H9 (cell line): ENCODE results near the gene CALY. TPM values are rescaled to one million over a fixed set of nuclear protein-coding genes. Genes with fewer than 3 reads are reported as not detected.

Experiments used
- DNase-seq: peaks from one replicate; pipeline ENCODE4 v3.0.0-alpha.2; 2017
- H2AFZ ChIP-seq: one replicate; pipeline ENCODE4 v1.6.1; 2013; ENCODE audit warnings: mild to moderate bottlenecking, low read length, control low read depth, moderate library complexity
- H2AK5ac ChIP-seq: 2 replicates; pipeline ENCODE4 v1.6.1; 2013; ENCODE audit warnings: low read length, control low read depth, mixed read lengths; ENCODE audit not compliant: insufficient read length
- H2BK120ac ChIP-seq: one replicate; pipeline ENCODE4 v1.6.1; 2013; ENCODE audit warnings: low read depth, mild to moderate bottlenecking, low read length, control low read depth, inconsistent platforms; ENCODE audit not compliant: poor library complexity, severe bottlenecking
- H2BK12ac ChIP-seq: 2 replicates; pipeline ENCODE4 v1.6.1; 2013; ENCODE audit warnings: low read length, control low read depth, mixed read lengths, low read depth; ENCODE audit not compliant: insufficient read length
- H2BK15ac ChIP-seq: 2 replicates; pipeline ENCODE4 v1.6.1; 2013; ENCODE audit warnings: low read depth, low read length, control low read depth
- H2BK20ac ChIP-seq: one replicate; pipeline ENCODE4 v1.6.1; 2013; ENCODE audit warnings: low read depth, mild to moderate bottlenecking, low read length, control low read depth, inconsistent platforms; ENCODE audit not compliant: poor library complexity, severe bottlenecking
- H2BK5ac ChIP-seq: 2 replicates; pipeline ENCODE4 v1.6.1; 2013; ENCODE audit warnings: low read length, control low read depth, mixed read lengths; ENCODE audit not compliant: insufficient read length
- H3K14ac ChIP-seq: 2 replicates; pipeline ENCODE4 v1.6.1; 2013; ENCODE audit warnings: low read length, control low read depth; ENCODE audit not compliant: insufficient read depth
- H3K18ac ChIP-seq: 2 replicates; pipeline ENCODE4 v1.6.1; 2013; ENCODE audit warnings: low read depth, mild to moderate bottlenecking, mixed read lengths, low read length, control low read depth; ENCODE audit not compliant: insufficient read length
- H3K23ac ChIP-seq: 2 replicates; pipeline ENCODE4 v1.6.1; 2013; ENCODE audit warnings: low read length, control low read depth, mixed read lengths, low read depth; ENCODE audit not compliant: insufficient read length
- H3K23me2 ChIP-seq: 2 replicates; pipeline ENCODE4 v1.6.1; 2013; ENCODE audit warnings: low read depth, mild to moderate bottlenecking, mixed read lengths, low read length, control low read depth; ENCODE audit not compliant: insufficient read length, poor library complexity, severe bottlenecking
- H3K27ac ChIP-seq: 2 replicates; pipeline ENCODE4 v1.5.1; 2013; ENCODE audit warnings: low read length, control low read depth, mixed read lengths, low read depth; ENCODE audit not compliant: insufficient read length
- H3K27me3 ChIP-seq: 2 replicates; pipeline ENCODE4 v1.6.1; 2013; ENCODE audit warnings: low read length, control low read depth, inconsistent platforms; ENCODE audit not compliant: insufficient read depth
- H3K4ac ChIP-seq: 2 replicates; pipeline ENCODE4 v1.6.1; 2013; ENCODE audit warnings: low read depth, mild to moderate bottlenecking, control low read depth, inconsistent platforms, low read length, moderate library complexity
- H3K4me1 ChIP-seq: 2 replicates; pipeline ENCODE4 v1.6.1; 2013; ENCODE audit warnings: low read length, control low read depth, inconsistent platforms; ENCODE audit not compliant: insufficient read depth
- H3K4me2 ChIP-seq: 2 replicates; pipeline ENCODE4 v1.6.1; 2013; ENCODE audit warnings: low read length, control low read depth, mixed read lengths; ENCODE audit not compliant: insufficient read length, insufficient read depth
- H3K56ac ChIP-seq: 2 replicates; pipeline ENCODE4 v1.6.1; 2013; ENCODE audit warnings: low read depth, mild to moderate bottlenecking, mixed read lengths, low read length, control low read depth; ENCODE audit not compliant: insufficient read length
- H3K79me1 ChIP-seq: 2 replicates; pipeline ENCODE4 v1.6.1; 2013; ENCODE audit warnings: low read depth, mild to moderate bottlenecking, moderate library complexity, low read length, control low read depth, inconsistent platforms; ENCODE audit not compliant: insufficient read depth, poor library complexity, severe bottlenecking
- H3K79me2 ChIP-seq: 2 replicates; pipeline ENCODE4 v1.6.1; 2013; ENCODE audit warnings: low read length, control low read depth, inconsistent platforms; ENCODE audit not compliant: insufficient read depth
- H3K9ac ChIP-seq: 2 replicates; pipeline ENCODE4 v1.6.1; 2013; ENCODE audit warnings: low read length, control low read depth, mixed read lengths; ENCODE audit not compliant: insufficient read length; ENCODE audit errors: extremely low read depth
- H3K9me3 ChIP-seq: one replicate; pipeline ENCODE4 v1.6.1; 2013; ENCODE audit warnings: low read depth, low read length, inconsistent platforms; ENCODE audit not compliant: control insufficient read depth
- H3T11ph ChIP-seq: one replicate; pipeline ENCODE4 v1.6.1; 2013; ENCODE audit warnings: mild to moderate bottlenecking, low read length, control low read depth, inconsistent platforms
- H4K20me1 ChIP-seq: one replicate; pipeline ENCODE4 v1.6.1; 2013; ENCODE audit not compliant: control insufficient read depth, insufficient read length, insufficient read depth
- H4K5ac ChIP-seq: 2 replicates; pipeline ENCODE4 v1.6.1; 2013; ENCODE audit warnings: low read depth, mild to moderate bottlenecking, mixed read lengths, low read length, control low read depth; ENCODE audit not compliant: insufficient read length
- H4K8ac ChIP-seq: replicated peaks from 2 replicates; pipeline ENCODE4 v1.6.1; 2013; ENCODE audit warnings: low read length, control low read depth, mixed read lengths, low read depth; ENCODE audit not compliant: insufficient read length
- H4K91ac ChIP-seq: 2 replicates; pipeline ENCODE4 v1.6.1; 2013; ENCODE audit warnings: low read depth, mild to moderate bottlenecking, moderate library complexity, mixed read lengths, low read length, control low read depth; ENCODE audit not compliant: insufficient read length
- H3K27ac Mint-ChIP-seq, 3 experiments: 2 replicates in 2 of 3; 3 replicates in 1 of 3; pipeline ENCODE4 v1.8.0; 2020 to 2021; ENCODE audit warnings: mixed read lengths in 3 of 3, mild to moderate bottlenecking in 1 of 3, moderate library complexity in 1 of 3
- H3K27me3 Mint-ChIP-seq: 2 replicates; pipeline ENCODE4 v1.8.0; 2021; ENCODE audit warnings: low read depth, mild to moderate bottlenecking, moderate library complexity, mixed read lengths
- H3K36me3 Mint-ChIP-seq, 3 experiments: 2 replicates in 2 of 3; 3 replicates in 1 of 3; pipeline ENCODE4 v1.8.0; 2020 to 2021; ENCODE audit warnings: low read depth in 3 of 3, mixed read lengths in 3 of 3; ENCODE audit not compliant: insufficient read depth in 1 of 3
- H3K4me1 Mint-ChIP-seq, 2 experiments: 2 replicates each; pipeline ENCODE4 v1.8.0; 2020; ENCODE audit warnings: mixed read lengths in 2 of 2
- H3K4me3 Mint-ChIP-seq, 2 experiments: 2 replicates in 1 of 2; 3 replicates in 1 of 2; pipeline ENCODE4 v1.8.0; 2020 to 2021; ENCODE audit warnings: mild to moderate bottlenecking in 2 of 2, mixed read lengths in 2 of 2, moderate library complexity in 1 of 2
- H3K9me3 Mint-ChIP-seq, 2 experiments: 2 replicates in 1 of 2; 3 replicates in 1 of 2; pipeline ENCODE4 v1.8.0; 2020; ENCODE audit warnings: mild to moderate bottlenecking in 2 of 2, mixed read lengths in 2 of 2, moderate library complexity in 1 of 2
- WGBS: extraction: QIAGEN DNeasy Blood & Tissue Kit; methylation state at CpG from one replicate; pipeline ENCODE4 v1.1.7; 2013; ENCODE audit warnings: missing lambda C conversion rate, low lambda C conversion rate, mixed read lengths; ENCODE audit not compliant: insufficient read length; ENCODE audit errors: extremely low coverage; 5-methylcytosine and 5-hydroxymethylcytosine counted together
- total RNA-seq: library from RNA; stranded (reverse); gene quantifications from 2 replicates; pipeline ENCODE4 v1.2.1, GENCODE V29; 2021
- TF ChIP-seq, protein P1 (sequence below): fragments of 200-600 bp; sonication (generic); conservative IDR thresholded peaks from 3 replicates; pipeline ENCODE4 v1.8.0; 2021; ENCODE audit warnings: antibody characterized with exemption, mild to moderate bottlenecking

CALY gene
- total RNA-seq, 1 experiment from 2014 or later = 2.9 TPM

DNA sequence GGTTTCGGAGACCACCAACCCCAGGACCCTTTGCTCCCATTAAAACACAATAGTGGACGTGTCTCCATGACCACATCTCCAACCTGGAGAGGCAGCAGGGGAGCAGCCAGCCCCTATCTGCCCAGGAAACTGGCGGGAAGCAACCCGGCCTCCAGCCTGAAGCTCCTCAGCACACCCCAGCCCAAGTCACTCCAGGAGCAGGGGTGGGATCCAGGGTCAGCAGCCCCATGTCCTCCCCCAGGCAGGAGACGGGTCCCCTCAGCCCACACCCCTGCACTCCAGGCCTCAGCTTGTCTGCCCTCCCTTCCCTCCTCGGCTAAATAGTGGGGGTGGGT, 60.6 kb downstream of the CALY start:
- WGBS = no CpG with 5 or more reads among the region's 6 CpGs
- Histone ChIP-seq H2BK20ac (no peak overlapping the region), H2BK15ac (no peak overlapping the region), H3K18ac (no peak overlapping the region), H3K27me3 (no peaks in the 10 kb centered on the region; the same call in 1 of the 2 replicates), H2BK5ac (no peak overlapping the region), H4K91ac (no peak overlapping the region), H2BK12ac (no peak overlapping the region), H3K4me2 (peak overlapping the region; percentile 37), H4K5ac (no peak overlapping the region), H2AK5ac (no peak overlapping the region), H4K8ac (no peak overlapping the region), H3K23ac (no peak overlapping the region), H3T11ph (no peak overlapping the region), H3K4ac (no peak overlapping the region), H2BK120ac (no peak overlapping the region), H3K9ac (no peak overlapping the region), H3K27ac (no peak overlapping the region), H3K79me1 (no peaks in the 10 kb centered on the region), H4K20me1 (no peaks in the 10 kb centered on the region), H2AFZ (no peak overlapping the region), H3K4me1 (no peaks in the 10 kb centered on the region), H3K56ac (no peak overlapping the region), H3K14ac (no peak overlapping the region), H3K9me3 (no peaks in the 10 kb centered on the region), H3K79me2 (no peaks in the 10 kb centered on the region), H3K23me2 (peaks cover 7% of the 10 kb centered on the region)
- Mint-ChIP-seq H3K4me1 (peaks cover 3 to 7% of the 10 kb centered on the region in 2 experiments; a peak in 3 of 4 replicates), H3K27me3 (peaks cover 11% of the 10 kb centered on the region), H3K27ac (no peak overlapping the region), H3K36me3 (peaks cover 0 to 11% (median 0%) of the 10 kb centered on the region in 3 experiments; a peak in 2 of 7 replicates), H3K4me3 (peak overlapping the region; percentile 48 to 67), H3K9me3 (no peaks in the 10 kb centered on the region)
- no peak for DNase-seq
- TF ChIP-seq, protein P1, sequence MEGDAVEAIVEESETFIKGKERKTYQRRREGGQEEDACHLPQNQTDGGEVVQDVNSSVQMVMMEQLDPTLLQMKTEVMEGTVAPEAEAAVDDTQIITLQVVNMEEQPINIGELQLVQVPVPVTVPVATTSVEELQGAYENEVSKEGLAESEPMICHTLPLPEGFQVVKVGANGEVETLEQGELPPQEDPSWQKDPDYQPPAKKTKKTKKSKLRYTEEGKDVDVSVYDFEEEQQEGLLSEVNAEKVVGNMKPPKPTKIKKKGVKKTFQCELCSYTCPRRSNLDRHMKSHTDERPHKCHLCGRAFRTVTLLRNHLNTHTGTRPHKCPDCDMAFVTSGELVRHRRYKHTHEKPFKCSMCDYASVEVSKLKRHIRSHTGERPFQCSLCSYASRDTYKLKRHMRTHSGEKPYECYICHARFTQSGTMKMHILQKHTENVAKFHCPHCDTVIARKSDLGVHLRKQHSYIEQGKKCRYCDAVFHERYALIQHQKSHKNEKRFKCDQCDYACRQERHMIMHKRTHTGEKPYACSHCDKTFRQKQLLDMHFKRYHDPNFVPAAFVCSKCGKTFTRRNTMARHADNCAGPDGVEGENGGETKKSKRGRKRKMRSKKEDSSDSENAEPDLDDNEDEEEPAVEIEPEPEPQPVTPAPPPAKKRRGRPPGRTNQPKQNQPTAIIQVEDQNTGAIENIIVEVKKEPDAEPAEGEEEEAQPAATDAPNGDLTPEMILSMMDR = no peak
